Stimulated activated CD4-positive, alpha-beta T cell treated with anti-CD3 and anti-CD28 coated beads, Interleukin-12 subunit alpha, Interleukin-12 subunit beta, amount 100 ng/mL, for 24 hours (primary cell): ENCODE measurements around the gene SLAMF8.

Experiments
- DNase-seq, 2 experiments: peaks; one replicate each; pipeline ENCODE4 v3.0.0-alpha.2; 2020; ENCODE audit warnings: low read depth in 2 of 2

Gene SLAMF8

GRCh38 chr1:159870704-159871103 lies 44.0 kb downstream of the SLAMF8 start:
- DNase-seq = no peak

- no peak for DNase-seq
Observed at GRCh38 chr1:159872891-159873290, 46.2 kb downstream of the SLAMF8 start.

- no peak for DNase-seq
Observed at GRCh38 chr1:159873530-159874143, 47.0 kb downstream of the SLAMF8 start.

GRCh38 chr1:159877695-159878444 lies 51.2 kb downstream of the SLAMF8 start:
- no peak for DNase-seq

- DNase-seq = no peak
Observed at GRCh38 chr1:159879136-159879535, 52.5 kb downstream of the SLAMF8 start.

DNA sequence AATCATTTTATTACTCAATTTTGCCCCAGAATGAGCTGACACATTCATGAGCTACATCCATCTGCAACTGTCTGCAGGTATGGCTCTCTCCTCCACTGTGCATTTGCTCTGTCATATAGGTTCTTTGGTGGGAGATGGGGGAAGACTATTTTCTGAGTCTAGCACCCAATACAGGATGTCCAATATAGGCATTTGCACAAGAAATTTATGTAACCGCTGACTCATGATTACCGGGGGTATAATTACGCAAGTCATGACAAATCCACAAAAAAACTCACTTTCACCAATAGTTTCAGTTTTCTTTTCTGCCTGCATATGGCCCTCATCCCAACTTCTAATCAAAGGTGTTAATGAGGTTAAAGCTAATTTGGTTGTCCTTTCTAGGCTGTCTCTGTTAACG lies 53.3 kb downstream of the SLAMF8 start:
- no peak for DNase-seq

GRCh38 chr1:159880430-159880829 lies 53.8 kb downstream of the SLAMF8 start:
- DNase-seq = no peak

GRCh38 chr1:159881622-159882526 lies 55.2 kb downstream of the SLAMF8 start:
- no peak for DNase-seq

- no peak for DNase-seq
Observed at GRCh38 chr1:159882527-159882862, 55.8 kb downstream of the SLAMF8 start.

DNA sequence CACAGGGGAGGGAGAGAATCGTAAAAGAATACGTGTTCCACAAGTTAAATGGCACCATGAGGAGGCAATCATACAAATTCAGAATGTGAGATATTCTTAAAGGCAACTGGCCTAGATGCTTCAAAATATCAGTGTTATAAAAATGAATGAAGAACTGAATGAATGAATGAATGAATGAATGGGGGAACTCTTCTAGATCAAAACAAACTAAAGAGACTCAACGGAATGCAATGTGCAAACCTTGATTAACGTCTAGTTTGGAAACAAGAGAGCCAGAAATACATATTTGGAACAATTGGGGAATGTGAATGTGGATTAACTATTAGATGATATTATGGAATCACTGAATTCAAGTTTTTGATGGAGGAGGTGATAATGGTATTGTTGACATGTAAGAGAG lies 56.5 kb downstream of the SLAMF8 start:
- no peak for DNase-seq

DNA sequence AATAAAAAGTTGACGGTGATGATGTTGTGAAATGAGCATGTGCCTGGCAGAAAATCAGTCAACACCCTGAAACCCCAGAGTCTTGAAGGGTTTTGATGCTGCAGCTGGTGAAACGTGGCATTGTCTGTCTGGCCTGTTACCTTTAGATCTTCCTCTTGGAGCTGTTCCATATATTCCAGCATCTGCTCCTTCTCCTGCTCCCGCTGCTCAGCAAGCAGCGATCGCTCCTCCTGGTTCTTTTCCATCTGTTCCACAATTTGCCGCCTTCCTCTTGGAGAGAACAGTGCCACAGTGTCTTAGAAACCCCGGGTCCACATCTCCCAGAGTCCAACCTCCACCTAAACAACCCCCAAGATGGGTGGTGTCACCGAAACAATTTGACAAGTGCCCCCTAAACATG lies 57.6 kb downstream of the SLAMF8 start:
- no peak for DNase-seq
